ENCODE measurements around the gene LARGE1.

The LARGE1 gene

GRCh38 chr22:33853200-33854097, 66.8 kb downstream of the LARGE1 start:
- DNase-seq: no peak

DNA sequence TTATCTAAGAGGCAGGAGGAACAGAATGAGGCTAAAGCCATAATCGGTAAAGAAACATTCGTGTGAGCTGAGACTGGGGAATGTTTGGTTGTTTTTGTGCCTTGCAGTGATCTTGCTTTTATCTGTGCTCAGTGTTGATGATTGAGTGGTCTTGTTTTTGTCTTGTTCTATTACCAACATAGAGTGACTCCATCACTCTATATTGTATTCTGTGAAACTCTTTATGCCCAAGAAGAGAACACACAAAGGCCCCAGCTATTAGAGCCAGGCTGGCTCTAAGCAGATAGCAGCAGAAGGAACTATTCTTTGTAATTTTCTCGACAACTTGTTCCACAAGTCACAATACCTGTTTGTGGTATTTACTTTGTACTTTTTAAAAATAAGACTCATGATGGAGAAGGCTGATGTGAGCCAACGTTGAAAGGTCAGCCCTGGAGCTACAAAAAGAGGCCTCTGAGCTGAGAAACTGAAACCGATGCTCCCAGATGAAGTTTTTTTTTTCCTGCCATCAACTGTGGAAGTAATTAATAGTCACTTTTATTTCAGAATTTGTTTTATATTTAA, 68.4 kb downstream of the LARGE1 start:
- no peak for DNase-seq

DNA sequence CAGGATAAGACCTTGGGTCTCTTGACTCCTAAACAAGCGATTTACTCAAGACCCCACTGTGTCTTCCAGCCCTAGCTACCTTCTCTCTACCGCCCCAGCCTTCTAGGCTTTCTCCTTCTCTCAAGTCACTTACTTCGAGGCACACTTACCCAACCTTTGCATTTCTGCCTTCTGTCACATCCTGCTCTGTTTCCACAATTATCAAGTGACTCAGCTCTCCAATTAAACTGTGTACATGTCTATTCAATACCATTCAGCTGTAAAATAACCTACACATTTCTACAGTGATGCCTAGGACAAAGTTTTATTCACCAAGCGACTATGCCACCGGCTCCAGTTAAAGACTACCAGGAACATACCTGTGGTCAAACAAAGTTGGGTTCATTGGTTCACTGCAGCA, 69.0 kb downstream of the LARGE1 start:
- DNase-seq: no peak

GRCh38 chr22:33850724-33851123, 69.6 kb downstream of the LARGE1 start:
- DNase-seq: no peak

DNA sequence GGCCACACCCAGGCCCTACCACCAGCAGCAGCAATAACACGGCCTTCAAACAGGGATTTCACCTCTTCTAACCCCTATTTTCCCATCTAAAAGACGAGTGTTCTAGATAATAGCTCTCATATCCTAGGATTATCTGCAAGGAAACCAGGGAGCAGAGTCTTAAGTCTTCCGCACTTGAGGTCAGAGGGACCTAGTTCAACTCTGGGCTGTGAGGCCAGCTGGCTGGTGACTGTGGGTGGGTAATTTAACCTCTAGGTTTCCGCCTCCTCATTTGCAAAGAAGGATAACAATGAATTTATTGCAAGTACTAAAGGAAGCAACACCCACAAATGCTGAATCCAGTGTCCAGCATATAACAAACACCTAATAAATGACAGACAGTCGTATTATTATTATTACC, 70.1 kb downstream of the LARGE1 start:
- no peak for DNase-seq

- DNase-seq: no peak
These were observed 72.0 kb downstream of the LARGE1 start for GRCh38 chr22:33848251-33848650.

- DNase-seq: no peak
These were observed 76.0 kb downstream of the LARGE1 start for GRCh38 chr22:33844273-33844672.

- DNase-seq: no peak
These were observed 77.7 kb downstream of the LARGE1 start for GRCh38 chr22:33842421-33843094.

DNA sequence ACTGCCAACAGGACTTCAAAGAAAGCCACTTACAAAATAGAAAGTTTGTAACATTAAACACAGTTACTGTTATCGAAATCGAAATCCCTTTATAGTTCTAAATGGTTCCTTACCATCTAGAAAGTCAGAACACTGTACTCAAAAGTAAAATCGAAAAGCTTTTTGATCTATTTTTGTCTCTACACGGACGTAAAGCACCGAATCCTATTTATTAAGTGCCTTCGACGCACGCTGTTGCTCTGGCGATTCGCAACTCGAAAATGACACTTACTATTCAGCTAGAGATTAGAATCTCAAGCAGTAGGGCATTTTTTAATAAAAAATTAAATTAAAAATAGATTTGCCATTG, 78.3 kb downstream of the LARGE1 start:
- DNase-seq: no peak

GRCh38 chr22:33841281-33842005, 78.8 kb downstream of the LARGE1 start:
- no peak for DNase-seq

GRCh38 chr22:33838644-33839043, 81.6 kb downstream of the LARGE1 start:
- DNase-seq: no peak

DNA sequence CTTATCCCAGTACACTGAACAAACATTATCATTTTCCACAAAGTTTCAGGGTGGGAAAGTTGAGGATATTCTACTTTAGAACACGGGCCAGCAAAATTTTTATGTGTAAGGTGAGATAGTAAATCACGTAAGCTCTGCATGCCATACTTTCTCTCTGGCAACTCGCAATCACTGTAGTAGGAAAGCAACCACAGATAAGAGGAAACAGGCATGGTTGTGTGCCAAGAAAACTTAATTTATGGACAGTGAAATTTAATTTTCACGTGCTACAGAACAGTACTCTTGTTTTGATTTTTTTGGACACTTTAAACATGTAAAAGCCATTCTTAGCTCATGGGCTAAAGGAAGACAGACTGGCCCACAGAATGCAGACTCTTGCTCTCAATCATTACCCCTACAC, 82.5 kb downstream of the LARGE1 start:
- no peak for DNase-seq

DNA sequence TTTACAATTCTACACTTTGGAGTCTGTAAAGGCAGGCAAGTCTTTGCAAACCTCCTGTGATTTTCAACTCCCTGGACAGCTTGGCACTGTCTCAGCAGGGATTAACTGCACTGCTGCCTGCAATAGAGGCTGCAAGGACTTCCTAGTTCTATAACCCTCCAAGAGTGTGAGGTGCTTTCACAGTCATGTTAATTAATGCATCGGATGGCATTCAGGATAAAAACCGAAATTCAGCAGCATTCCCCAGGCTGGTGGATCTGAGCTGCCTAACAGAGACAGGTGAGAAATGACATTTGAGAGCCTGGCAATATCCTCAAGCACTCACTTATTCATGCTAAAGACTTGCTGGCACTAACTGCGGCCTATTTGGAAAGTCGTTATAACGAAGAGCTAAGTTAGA, 85.0 kb downstream of the LARGE1 start:
- DNase-seq: no peak

DNA sequence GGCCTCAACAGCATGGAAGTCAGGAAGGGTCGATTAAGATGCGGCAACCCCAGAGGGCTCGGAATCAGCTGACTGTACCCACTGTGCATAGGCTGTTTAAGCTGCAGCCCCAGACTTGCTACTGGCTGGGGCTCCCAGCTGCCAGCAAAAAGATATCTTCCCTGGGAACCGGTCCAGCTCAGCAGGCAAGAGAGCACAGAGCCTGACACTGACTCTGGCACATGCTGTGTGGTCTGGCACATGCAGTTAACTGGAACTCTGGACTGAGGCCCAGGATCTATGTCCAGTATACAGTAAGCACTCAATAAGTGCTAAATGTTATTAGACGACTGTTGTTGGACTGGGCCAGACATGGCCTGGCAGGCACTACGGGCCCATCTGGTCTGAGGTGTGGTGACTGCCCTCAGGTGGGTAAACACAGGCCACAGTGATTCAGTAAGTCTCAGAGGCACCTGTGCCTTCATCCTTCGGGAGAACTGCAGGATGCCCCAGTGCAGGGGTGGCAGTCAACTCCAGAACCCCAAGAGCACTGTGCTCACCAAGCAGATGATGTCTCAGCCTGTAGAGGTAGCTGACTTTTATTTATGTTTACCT, 87.6 kb downstream of the LARGE1 start:
- DNase-seq: no peak

DNA sequence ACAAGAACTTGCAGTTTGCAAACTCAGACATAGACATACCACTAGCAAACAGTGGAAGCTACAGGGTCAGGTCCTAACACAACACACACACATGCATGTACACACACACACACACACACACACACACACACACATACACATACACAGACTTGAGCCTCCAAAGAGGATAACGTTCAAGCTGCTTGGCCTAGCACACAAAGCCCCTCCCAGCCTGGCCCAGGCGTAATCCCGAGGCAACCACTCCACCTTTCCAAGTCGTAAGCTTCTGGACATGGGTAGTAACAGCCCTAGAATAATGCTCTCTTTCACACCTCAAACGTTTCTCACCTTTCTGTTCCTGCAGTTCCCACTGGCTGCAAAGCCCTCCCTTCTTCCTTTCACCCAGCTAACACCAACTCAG, 88.6 kb downstream of the LARGE1 start:
- no peak for DNase-seq

DNA sequence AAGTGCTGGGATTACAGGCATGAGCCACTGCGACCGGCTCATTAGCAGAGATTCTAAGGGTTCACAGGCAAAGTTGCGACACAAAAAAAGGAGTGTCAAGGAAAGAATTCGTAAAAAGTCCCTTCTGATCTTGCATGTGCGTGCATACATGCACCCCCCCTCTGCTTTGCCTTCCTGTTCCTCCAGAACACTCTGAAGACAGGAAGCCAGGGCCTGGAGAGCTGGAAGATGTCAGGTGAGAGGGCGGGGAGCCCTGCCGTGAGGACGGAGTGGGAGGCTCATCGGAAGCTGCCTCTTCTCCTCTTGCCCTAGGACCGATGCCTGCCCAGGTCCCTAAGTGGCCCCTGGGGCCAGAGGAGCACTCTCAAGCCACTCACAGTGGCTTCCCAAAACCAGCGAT, 89.1 kb downstream of the LARGE1 start:
- no peak for DNase-seq

GRCh38 chr22:33829546-33830280, 90.6 kb downstream of the LARGE1 start:
- no peak for DNase-seq

DNA sequence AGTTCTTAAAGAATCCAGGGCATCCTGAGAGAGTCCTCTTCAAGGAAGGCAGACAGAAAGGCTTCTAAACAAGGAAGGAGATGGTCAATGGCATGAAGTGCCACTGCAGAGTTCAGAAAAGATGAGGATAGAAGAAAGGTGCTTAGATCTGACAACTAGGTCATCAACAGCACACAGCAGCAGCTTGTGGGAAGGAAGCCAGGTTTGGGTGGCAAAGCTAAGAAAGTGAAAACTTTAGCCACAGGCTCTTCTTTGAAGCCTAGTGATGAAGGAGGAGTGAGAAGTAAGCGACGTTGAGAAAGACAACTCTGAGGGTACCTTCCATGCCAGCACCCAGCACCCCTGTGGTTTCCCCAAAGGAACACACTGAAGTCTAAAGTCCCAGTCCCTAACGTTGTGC, 92.0 kb downstream of the LARGE1 start:
- no peak for DNase-seq

DNA sequence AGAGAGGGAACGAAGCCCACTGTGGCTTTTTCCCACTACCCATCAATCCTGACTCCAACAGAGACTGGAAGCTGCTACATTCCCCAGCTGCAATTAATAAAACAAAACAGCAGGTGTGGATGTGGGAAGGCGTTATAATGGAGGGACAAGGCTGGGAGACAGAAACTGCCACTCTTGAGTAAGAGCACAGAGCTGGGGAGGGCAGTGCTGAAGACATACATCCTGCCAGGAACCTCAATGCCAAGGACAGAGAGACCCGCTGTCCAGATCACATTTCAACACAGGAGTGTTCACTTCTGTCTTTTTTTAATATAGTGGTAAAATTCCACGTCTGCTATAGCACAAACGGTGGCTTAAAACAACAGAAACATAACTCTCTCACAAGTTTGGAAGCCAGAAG, 94.5 kb downstream of the LARGE1 start:
- DNase-seq: no peak

- DNase-seq: no peak
These were observed 96.7 kb downstream of the LARGE1 start for GRCh38 chr22:33823552-33823951.

DNA sequence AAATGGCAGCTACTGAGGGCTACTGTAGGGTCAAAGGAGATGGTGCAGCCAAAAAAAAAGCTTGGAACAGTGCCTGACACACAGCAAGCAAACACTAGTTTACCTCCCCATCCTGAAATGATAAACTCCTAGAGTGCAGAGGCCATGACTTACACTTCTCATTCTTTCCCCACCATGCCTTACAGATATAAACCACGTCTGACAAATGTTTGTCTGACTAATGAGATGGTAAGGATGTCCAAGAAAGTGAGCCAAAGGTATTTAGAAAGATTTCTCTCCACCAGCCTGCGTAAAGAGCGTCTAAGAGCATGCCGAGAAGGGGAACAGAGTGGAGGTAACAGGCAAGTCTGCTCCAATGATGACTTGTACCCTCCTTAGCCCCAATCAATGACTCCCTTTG, 99.0 kb downstream of the LARGE1 start:
- no peak for DNase-seq

DNA sequence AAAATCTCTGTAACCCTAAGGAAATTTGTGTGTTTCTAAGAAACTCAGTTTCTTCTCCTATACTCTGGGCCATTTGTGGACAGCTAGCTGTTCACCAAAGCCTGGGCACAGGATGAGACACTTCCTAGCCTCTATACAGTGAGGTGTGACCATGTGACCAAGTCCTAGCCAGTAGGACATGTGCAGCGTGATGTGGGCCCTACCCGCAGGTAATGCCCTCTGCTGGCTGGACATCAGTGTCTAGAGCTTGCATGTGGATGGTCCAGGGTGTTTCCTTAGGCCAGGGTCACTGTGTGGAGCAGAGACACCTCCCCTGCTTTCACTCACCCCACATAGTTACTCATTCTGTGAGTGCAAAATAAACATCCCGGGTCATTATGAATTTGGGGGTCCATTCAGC, 100.5 kb downstream of the LARGE1 start:
- DNase-seq: no peak

Data from activated CD4-positive, alpha-beta T cell treated with anti-CD3 and anti-CD28 coated beads, Interleukin-2, amount 50 U/mL, for 48 hours (primary cell).